SK-N-SH (cell line): ENCODE measurements around the gene LDHAL6A.

Experiments
- CTCF ChIP-seq: fragments of 200-600 bp; sonication (generic); IDR thresholded peaks from 2 replicates; pipeline ENCODE4 v1.6.1; 2017; ENCODE audit warnings: antibody characterized with exemption, mild to moderate bottlenecking, moderate library complexity
- EP300 ChIP-seq, 2 experiments: IDR thresholded peaks; 2 replicates each; pipeline versions ENCODE4 v1.4.0 to v1.6.1; 2012; ENCODE audit warnings: borderline replicate concordance in 1 of 2, low read depth in 1 of 2, low read length in 1 of 2
- JUND ChIP-seq: IDR thresholded peaks from 2 replicates; pipeline ENCODE4 v1.4.0; 2012
- MXI1 ChIP-seq: IDR thresholded peaks from 2 replicates; pipeline ENCODE4 v1.6.1; 2012; ENCODE audit warnings: mild to moderate bottlenecking, low read depth, low read length, improper control_type of control experiment
- POLR2AphosphoS5 ChIP-seq: IDR thresholded peaks from 2 replicates; pipeline ENCODE4 v1.6.1; 2012; ENCODE audit warnings: low read depth, low read length
- SMC3 ChIP-seq: IDR thresholded peaks from 2 replicates; pipeline ENCODE4 v1.6.1; 2012; ENCODE audit warnings: low read depth, low read length, improper control_type of control experiment
- TAF1 ChIP-seq: IDR thresholded peaks from 2 replicates; pipeline ENCODE4 v1.6.1; 2012; ENCODE audit warnings: low read depth, mild to moderate bottlenecking, low read length, moderate library complexity, borderline replicate concordance

- TF ChIP-seq EP300 (IDR thresholded peaks at IDR 0.05; ENCODE audit: borderline replicate concordance in 1 of 2, low read depth in 1 of 2, low read length in 1 of 2) (no peak), CTCF (no peak), MXI1 (no peak), JUND (no peak), TAF1 (no peak), POLR2AphosphoS5 (no peak), SMC3 (no peak)
Observed at GRCh38 chr11:18479063-18479462, 23.4 kb downstream of the LDHAL6A start.
